Smooth muscle cell of the brain vasculature (primary cell): Measurements from ENCODE around the gene RASL11B.

Experiments used
- DNase-seq: peaks from one replicate; pipeline ENCODE4 v3.0.0-alpha.2; 2012; ENCODE audit warnings: low read depth, low spot score

Gene RASL11B

GRCh38 chr4:52914051-52914605, 52.0 kb downstream of the RASL11B start:
- DNase-seq = no peak

GRCh38 chr4:52915191-52915590, 53.1 kb downstream of the RASL11B start:
- no peak for DNase-seq

- DNase-seq = no peak
These were observed 53.7 kb downstream of the RASL11B start for GRCh38 chr4:52915730-52916300.
